ENCODE data around the gene WSB1.

DNA sequence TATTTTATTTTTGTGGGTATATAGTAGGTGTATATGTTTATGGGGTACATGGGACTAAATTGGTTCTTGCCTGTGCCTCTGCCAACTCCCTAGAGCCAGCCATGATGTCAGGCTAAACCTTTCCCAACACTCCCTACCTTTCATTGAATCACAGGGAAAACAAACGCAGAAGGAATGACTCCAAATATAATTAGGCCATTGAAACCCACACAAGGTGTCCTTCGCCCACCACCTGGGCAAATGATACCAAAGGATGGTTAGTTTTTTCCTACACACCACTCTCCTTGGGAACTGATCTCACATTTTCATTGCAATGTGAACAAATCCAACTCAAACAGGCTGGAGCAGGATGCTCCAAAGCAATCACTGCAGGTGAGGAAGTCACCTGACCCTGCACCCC lies 27.5 kb downstream of the WSB1 start:
- TF ChIP-seq, protein P1, sequence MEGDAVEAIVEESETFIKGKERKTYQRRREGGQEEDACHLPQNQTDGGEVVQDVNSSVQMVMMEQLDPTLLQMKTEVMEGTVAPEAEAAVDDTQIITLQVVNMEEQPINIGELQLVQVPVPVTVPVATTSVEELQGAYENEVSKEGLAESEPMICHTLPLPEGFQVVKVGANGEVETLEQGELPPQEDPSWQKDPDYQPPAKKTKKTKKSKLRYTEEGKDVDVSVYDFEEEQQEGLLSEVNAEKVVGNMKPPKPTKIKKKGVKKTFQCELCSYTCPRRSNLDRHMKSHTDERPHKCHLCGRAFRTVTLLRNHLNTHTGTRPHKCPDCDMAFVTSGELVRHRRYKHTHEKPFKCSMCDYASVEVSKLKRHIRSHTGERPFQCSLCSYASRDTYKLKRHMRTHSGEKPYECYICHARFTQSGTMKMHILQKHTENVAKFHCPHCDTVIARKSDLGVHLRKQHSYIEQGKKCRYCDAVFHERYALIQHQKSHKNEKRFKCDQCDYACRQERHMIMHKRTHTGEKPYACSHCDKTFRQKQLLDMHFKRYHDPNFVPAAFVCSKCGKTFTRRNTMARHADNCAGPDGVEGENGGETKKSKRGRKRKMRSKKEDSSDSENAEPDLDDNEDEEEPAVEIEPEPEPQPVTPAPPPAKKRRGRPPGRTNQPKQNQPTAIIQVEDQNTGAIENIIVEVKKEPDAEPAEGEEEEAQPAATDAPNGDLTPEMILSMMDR (IDR thresholded peaks at IDR 0.05; ENCODE audit: low read depth, low read length, poor library complexity, severe bottlenecking), result no peak
- no peak for TF ChIP-seq EZH2phosphoT487 (IDR thresholded peaks at IDR 0.05; ENCODE audit: borderline replicate concordance, low read length)

All from DOHH2 (cell line).